Activated naive CD8-positive, alpha-beta T cell treated with anti-CD3 and anti-CD28 coated beads, Interleukin-2, amount 50 U/mL, for 24 hours (primary cell): ENCODE data around the gene BMI1.
A peak's percentile ranks its signal among the peaks of the same experiment; 100 is the strongest.
"Not testable (repeated sequence)": the region's sequence is repeated elsewhere in the genome, so short reads cannot be mapped to it uniquely, and the experiment has no call there.

Experiments
- ATAC-seq: fragments of 150-1000 bp; cut with Tn5 transposase; one replicate; pipeline ENCODE4 v1.10.0; 2021
- DNase-seq: peaks from one replicate; pipeline ENCODE4 v3.0.0; 2021
- H3K27ac Mint-ChIP-seq: one replicate; pipeline ENCODE4 v1.8.0; 2021; ENCODE audit warnings: mild to moderate bottlenecking, mixed read lengths
- H3K27me3 Mint-ChIP-seq: one replicate; pipeline ENCODE4 v1.8.0; 2021; ENCODE audit warnings: mixed read lengths
- H3K36me3 Mint-ChIP-seq: one replicate; pipeline ENCODE4 v1.8.0; 2021; ENCODE audit warnings: low read depth, mixed read lengths
- H3K4me1 Mint-ChIP-seq: one replicate; pipeline ENCODE4 v1.8.0; 2021; ENCODE audit warnings: mixed read lengths
- H3K4me3 Mint-ChIP-seq: one replicate; pipeline ENCODE4 v1.8.0; 2021; ENCODE audit warnings: mild to moderate bottlenecking, moderate library complexity, mixed read lengths
- H3K9me3 Mint-ChIP-seq: one replicate; pipeline ENCODE4 v1.8.0; 2021; ENCODE audit warnings: mixed read lengths

Gene BMI1

DNA sequence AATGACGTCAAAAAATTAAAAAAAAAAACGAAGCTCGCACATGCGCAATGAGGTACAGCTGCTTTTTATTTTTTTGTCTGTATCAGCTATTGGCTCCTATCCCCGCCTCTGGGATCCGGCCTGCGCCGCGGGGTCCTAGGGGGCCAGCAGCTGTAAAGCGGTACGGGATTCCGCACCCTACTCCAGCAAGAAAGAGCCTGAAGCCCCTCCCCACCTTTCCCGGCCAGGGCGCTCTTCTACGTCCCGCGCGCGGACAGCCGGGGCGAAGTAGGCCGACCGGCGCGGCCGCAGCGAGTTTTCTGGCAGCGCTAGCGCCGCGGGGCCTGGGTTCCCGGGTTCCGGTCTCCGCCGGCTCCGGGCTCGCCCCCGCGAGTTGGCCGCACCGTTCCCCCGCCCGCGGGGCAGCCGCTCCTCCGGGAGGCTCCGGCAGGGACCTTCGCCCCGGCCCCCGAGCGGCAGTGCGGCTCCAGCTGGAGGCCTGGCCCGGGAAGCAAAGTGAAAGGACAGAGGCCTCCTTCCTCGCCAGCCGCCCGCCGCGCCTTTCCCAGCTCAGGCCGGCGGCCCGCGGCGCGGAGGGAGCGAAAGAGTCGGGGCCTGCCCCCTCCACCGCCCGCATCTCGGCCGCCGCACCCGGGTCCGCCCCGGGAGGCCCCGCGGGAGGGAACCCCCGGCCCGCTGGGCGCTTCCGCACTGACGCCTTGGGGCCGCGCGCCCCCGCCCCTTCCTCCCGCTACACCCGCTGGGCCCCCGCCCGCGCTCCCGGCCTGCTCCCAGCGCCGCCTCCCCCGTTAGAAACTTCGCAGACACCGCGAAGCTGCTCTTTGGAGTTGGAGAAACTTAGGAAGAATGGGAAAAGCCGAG is 19.7 kb downstream of the BMI1 start:
- DNase-seq (peak; percentile 60), ATAC-seq (peak; percentile 62)
- peak overlapping the region; percentile 84 for H3K4me3 Mint-ChIP-seq
- peaks cover 10% of the 10 kb centered on the region for H3K36me3 Mint-ChIP-seq
- peak overlapping the region; percentile 94 for H3K27ac Mint-ChIP-seq
- H3K9me3 Mint-ChIP-seq: no peaks in the 10 kb centered on the region
- H3K4me1 Mint-ChIP-seq: peaks cover 45% of the 10 kb centered on the region
- H3K27me3 Mint-ChIP-seq: peaks cover 74% of the 10 kb centered on the region

DNA sequence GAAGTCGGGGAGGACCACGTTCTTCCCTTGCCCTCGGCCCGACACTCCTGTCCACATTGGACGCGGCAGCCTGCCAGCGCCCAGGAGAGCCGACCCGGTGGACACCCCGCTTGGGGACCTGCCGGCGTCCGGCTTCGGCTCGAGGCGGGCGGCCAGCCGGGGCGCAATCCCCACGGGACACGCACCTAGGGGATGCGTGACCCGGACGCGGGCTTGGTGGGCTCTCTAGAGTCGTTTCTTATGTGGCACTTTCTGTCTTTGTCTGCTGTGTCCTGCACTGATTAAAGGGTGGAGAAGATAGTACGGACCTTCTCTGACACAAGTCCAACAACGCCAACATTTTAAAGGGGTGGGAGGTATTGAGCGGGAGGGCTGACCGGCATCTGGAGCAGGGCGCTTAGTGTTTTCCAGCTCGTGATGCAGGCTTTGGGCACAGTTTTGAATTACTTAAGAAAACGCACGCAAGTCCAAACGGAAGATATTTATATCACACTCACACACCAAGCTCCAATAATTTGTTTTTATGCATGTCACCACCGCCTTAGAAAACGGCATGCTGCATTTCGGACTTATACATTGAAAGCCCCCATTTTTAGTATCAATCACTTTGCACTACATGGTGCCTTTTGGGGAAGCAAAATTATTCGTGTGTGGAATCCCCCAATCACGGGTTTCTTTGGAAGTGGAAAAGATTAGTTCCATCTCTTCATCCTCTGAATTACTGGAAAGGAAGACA is 20.5 kb downstream of the BMI1 start:
- peak; percentile 4 for ATAC-seq
- Mint-ChIP-seq H3K4me1 (peaks cover 49% of the 10 kb centered on the region), H3K27ac (no peak overlapping the region), H3K4me3 (peak overlapping the region; percentile 66), H3K36me3 (peaks cover 14% of the 10 kb centered on the region), H3K27me3 (peaks cover 78% of the 10 kb centered on the region), H3K9me3 (no peaks in the 10 kb centered on the region)
- DNase-seq: no peak

DNA sequence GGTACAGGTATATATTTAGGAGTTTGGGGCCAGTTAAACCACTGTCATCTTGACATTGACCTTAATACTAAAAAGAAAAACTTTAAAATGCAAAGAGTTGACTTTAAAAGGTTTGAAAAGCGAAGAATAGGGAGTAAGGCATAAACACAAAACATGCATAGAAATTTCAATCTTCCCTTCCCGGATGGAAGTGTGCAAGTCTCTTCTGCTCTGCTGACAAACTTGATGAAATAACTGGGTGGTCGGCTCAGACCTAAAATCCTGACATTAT is 21.0 kb downstream of the BMI1 start:
- no peak overlapping the region for H3K4me3 Mint-ChIP-seq
- H3K36me3 Mint-ChIP-seq: peaks cover 15% of the 10 kb centered on the region
- peaks cover 45% of the 10 kb centered on the region for H3K4me1 Mint-ChIP-seq
- no peaks in the 10 kb centered on the region for H3K9me3 Mint-ChIP-seq
- no peak for DNase-seq
- H3K27ac Mint-ChIP-seq: no peak overlapping the region
- peaks cover 77% of the 10 kb centered on the region for H3K27me3 Mint-ChIP-seq
- no peak for ATAC-seq

DNA sequence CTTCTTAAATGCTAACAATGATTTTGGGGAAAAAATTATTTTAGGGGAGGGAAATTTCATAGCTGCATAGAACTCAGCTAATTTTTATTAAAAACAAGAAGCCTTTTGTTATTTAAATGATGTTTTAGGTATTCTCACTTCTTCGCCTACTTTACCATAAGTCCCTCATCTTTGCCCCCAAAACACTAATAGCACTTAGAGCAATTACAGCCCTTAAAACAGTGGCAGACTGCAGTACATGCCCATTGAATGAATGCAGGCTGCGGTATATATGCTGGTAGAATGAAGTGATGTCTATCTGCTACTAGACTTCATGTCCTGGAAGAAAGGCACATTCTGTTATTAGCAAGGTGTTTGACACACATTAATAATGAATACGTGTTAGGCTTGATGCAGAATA is 21.5 kb downstream of the BMI1 start:
- peaks cover 76% of the 10 kb centered on the region for H3K27me3 Mint-ChIP-seq
- no peak overlapping the region for H3K4me3 Mint-ChIP-seq
- H3K36me3 Mint-ChIP-seq: peaks cover 15% of the 10 kb centered on the region
- H3K4me1 Mint-ChIP-seq: peaks cover 40% of the 10 kb centered on the region
- no peak for ATAC-seq
- no peak overlapping the region for H3K27ac Mint-ChIP-seq
- H3K9me3 Mint-ChIP-seq: no peaks in the 10 kb centered on the region
- DNase-seq: no peak

DNA sequence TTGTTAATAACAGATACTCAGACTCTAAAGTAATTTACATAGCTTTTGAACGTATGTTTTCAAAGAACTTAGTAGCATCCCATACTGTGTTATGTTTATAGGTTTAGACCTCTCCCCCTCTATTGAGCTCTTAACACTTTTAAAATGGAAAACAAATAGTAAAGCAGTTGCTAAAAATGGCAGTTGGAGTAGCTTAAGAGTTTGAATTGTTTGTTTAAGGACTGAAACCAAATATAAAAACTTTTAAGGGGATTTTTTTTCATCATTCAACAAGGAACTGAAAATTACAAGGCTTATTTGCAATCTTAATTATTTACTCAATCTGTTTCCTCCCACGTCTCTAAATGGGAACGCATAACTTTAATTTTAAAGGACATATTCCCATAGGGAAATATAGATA is 22.8 kb downstream of the BMI1 start:
- H3K27ac Mint-ChIP-seq: no peak overlapping the region
- peaks cover 71% of the 10 kb centered on the region for H3K27me3 Mint-ChIP-seq
- ATAC-seq: no peak
- peaks cover 33% of the 10 kb centered on the region for H3K4me1 Mint-ChIP-seq
- no peak overlapping the region for H3K4me3 Mint-ChIP-seq
- H3K36me3 Mint-ChIP-seq: peaks cover 15% of the 10 kb centered on the region
- H3K9me3 Mint-ChIP-seq: no peaks in the 10 kb centered on the region
- DNase-seq: no peak

DNA sequence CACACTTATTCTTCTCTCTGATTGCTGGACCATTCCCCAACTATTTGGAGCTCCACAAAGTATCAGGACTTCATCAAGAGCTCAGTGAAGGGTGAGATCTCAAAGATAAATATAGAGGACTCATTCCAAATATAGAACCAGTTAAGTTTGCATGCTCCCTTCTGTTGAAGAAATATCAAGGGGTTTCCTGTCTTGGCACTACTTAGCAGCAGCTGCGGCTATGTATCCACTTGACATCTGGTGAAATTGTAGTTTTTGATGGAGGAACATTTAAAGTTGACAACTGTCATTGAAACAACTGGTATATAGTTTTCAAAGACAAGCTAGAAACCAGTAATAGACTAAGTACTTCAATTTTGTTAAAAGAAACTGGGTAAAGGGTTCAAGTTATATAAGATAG is 23.4 kb downstream of the BMI1 start:
- DNase-seq (no peak), ATAC-seq (no peak)
- H3K4me1 Mint-ChIP-seq: peaks cover 29% of the 10 kb centered on the region
- H3K4me3 Mint-ChIP-seq: peak overlapping the region; percentile 5
- peaks cover 15% of the 10 kb centered on the region for H3K36me3 Mint-ChIP-seq
- H3K27me3 Mint-ChIP-seq: peaks cover 66% of the 10 kb centered on the region
- no peak overlapping the region for H3K27ac Mint-ChIP-seq
- no peaks in the 10 kb centered on the region for H3K9me3 Mint-ChIP-seq

DNA sequence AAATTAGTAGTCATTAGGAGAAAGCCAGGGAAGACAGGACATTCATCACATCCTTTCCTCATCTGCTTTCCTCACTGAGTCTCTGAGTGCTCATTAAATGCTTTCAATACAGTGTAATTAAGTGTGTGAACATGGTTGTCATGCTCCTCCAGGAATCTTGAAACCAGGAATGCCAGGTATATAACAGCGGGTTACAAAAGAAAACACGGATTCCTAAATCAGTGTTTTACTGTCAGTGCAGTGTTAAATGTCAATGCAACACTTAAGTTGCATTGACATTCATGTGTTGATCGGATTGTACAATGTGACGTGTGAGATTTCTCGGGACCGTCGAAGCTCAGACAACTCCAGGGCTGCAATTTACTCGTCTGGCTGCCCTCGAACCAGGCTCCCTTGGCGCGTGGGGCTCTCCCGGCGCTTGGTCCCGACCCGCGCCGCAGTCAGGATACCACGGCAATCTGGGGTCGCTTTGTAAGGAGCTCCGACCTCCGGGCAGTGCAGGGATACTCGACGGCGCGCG is 23.9 kb downstream of the BMI1 start:
- H3K9me3 Mint-ChIP-seq: no peaks in the 10 kb centered on the region
- no peak for ATAC-seq
- peak overlapping the region; percentile 5 for H3K4me3 Mint-ChIP-seq
- peaks cover 23% of the 10 kb centered on the region for H3K4me1 Mint-ChIP-seq
- H3K27me3 Mint-ChIP-seq: peaks cover 67% of the 10 kb centered on the region
- no peak overlapping the region for H3K27ac Mint-ChIP-seq
- no peak for DNase-seq
- peaks cover 15% of the 10 kb centered on the region for H3K36me3 Mint-ChIP-seq

DNA sequence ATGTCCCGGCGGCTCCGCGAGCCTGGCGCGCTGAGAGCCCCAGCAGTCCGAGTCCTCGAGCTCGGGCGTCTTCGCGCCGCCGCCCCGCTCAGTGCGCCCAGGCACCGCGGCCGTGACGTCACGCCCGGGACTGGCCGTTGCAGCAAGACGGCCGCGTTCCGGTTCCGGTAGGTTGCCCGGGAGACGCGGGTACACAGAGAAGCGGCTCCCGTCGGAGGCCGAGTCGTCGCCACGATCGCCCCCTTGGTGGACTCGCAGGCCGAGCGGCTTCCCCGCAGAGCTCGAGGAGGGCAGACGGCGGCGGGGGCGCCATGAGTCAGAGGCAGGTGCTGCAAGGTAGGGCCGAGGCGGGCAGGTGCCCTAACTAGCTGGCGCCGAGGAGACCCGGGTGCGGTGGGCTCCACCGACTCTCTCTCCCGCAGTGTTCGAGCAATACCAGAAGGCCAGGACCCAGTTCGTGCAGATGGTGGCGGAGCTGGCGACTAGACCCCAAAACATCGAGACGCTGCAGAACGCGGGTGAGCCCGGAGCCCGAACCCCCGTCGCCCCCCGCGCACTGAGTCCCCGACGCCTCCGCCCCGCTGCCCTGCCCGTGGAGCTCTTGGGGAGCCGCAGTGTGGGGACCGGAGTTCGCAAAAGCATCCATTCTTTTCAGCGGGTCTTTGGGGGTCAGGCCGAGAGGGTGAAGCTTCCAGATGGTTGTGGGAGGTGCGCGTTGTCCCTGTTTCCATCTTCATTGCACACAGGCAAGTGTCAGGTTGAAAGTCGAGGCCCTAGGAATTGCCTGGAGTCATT is 24.6 kb downstream of the BMI1 start, which contains the start of gene SPAG6:
SPAG6 (plus strand) TSS at position 196 of the 795 bp plus-strand sequence; CDS start at position 312, 116 bp downstream.
- H3K27me3 Mint-ChIP-seq: peaks cover 65% of the 10 kb centered on the region
- DNase-seq (peak; percentile 60), ATAC-seq (no peak)
- H3K27ac Mint-ChIP-seq: no peak within 1 kb of the TSS
- H3K36me3 Mint-ChIP-seq: peaks cover 13% of the 10 kb centered on the region
- H3K9me3 Mint-ChIP-seq: no peaks in the 10 kb centered on the region
- H3K4me1 Mint-ChIP-seq: peaks cover 18% of the 10 kb centered on the region
- H3K4me3 Mint-ChIP-seq: peak within 1 kb of the TSS; percentile 57

DNA sequence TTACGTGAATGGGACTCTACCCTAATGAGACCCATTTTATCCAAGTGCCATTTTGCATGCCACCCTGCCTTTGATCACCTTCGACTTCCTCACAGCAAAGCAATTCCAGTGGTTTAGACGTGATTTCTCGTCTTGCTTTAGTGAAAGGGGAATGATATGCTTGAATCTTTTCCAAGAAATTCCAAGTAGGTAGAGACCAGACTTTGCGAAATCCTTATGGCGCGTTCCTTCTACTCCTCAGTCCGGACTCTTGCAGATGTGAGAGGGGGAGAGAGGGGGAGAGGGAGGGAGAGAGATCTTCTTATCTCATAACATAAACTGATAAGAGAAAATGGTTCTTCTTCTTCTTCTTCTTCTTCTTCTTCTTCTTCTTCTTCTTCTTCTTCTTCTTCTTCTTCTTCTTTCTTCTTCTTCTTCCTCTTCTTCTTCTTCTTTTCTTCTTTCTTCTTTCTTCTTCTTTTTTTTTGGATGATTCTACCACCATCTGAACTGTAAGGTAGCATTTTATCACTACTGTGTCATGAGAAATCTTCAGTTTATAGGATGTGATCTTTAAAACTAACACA is 25.3 kb downstream of the BMI1 start:
- peak overlapping the region; percentile 57 for H3K4me3 Mint-ChIP-seq

DNA sequence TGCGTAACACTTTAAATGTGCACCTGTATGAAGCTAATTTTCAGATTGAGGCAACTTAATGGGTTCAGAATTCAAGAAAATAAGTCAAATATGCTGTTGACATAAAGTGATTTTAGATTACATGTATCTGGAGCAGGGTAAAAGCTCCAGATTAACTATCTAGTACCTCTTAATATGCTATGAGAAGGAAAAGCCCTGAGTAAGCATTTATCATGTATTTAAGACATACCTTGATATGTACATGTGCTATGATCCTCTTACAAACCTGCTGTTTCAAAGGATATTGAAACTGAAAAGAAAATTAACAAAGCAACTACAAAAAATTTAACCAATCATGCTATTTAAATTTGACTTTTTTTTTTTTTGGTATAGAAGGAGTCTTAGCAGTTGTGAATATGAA is 28.9 kb downstream of the BMI1 start:
- ATAC-seq: no peak
- Mint-ChIP-seq H3K36me3 (peaks cover 8% of the 10 kb centered on the region), H3K27me3 (peaks cover 40% of the 10 kb centered on the region), H3K9me3 (no peaks in the 10 kb centered on the region), H3K4me1 (peaks cover 7% of the 10 kb centered on the region), H3K27ac (no peak overlapping the region), H3K4me3 (no peak overlapping the region)
- no peak for DNase-seq

More for the DNA sequence above, 25.3 kb downstream of the BMI1 start:
- Mint-ChIP-seq H3K27me3 (peaks cover 65% of the 10 kb centered on the region), H3K9me3 (no peaks in the 10 kb centered on the region), H3K27ac (no peak overlapping the region), H3K4me1 (peaks cover 18% of the 10 kb centered on the region), H3K36me3 (peaks cover 13% of the 10 kb centered on the region)
- DNase-seq: no peak
- ATAC-seq: no peak

DNA sequence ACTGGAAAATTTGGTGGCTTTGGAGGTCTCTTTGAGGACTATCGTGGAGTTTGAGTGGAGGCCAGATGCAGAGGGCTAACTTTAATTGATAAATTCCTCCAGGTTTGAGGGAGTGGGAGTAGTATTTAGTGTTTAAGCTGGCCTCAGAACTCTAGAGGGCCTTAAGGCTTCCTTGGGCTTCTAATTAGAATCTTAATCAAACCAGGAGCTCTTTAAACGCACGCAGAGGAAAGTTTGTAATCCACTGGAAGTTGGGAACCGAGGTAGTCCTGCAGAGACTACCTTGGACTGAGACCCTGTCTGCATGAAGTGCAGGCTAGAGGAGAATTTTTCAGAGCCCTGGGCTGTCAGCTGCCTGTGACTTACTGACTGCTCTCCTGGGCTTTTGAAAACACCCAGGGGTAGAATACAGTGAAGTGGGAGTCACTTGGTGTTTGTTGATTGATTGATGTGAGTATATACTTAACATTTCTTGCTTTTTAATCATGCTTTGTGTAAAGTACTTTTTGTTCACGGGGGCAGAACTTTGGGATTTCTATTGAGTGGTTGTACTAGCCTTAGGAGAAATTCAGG is 30.3 kb downstream of the BMI1 start:
- peaks cover 2% of the 10 kb centered on the region for H3K36me3 Mint-ChIP-seq
- H3K27me3 Mint-ChIP-seq: peaks cover 33% of the 10 kb centered on the region
- ATAC-seq (no peak), DNase-seq (no peak)
- no peaks in the 10 kb centered on the region for H3K4me1 Mint-ChIP-seq
- no peak overlapping the region for H3K27ac Mint-ChIP-seq
- H3K9me3 Mint-ChIP-seq: no peaks in the 10 kb centered on the region
- no peak overlapping the region for H3K4me3 Mint-ChIP-seq

DNA sequence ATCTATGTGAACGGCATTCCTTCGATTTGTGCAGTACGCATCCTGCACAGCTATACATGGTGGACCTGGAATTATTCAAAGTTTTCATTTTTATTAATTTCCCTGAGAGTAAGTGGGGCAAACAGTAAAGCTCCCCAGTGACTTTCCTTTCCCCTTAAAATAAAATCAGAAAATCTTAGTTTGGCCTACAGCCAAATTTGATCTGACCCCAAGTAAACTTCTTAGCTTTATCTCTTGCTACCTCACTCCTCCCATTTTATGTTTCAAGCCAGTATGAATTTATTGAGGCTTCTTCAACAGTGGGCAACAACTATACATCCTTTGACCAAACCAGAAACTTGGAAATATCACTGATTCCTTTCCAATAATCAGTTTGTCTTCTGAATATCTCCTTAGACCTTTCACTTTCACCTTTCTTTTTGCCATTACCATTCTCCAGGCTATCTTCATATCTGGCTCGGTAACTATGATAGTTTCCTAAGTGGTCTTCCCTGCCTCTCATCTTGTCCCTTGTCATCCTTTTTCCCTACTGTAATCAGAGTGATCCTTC is 35.5 kb downstream of the BMI1 start:
- Mint-ChIP-seq H3K36me3 (no peaks in the 10 kb centered on the region), H3K4me1 (no peaks in the 10 kb centered on the region), H3K4me3 (no peak overlapping the region), H3K27me3 (peaks cover 9% of the 10 kb centered on the region), H3K27ac (no peak overlapping the region), H3K9me3 (no peaks in the 10 kb centered on the region)
- ATAC-seq (no peak), DNase-seq (no peak)

DNA sequence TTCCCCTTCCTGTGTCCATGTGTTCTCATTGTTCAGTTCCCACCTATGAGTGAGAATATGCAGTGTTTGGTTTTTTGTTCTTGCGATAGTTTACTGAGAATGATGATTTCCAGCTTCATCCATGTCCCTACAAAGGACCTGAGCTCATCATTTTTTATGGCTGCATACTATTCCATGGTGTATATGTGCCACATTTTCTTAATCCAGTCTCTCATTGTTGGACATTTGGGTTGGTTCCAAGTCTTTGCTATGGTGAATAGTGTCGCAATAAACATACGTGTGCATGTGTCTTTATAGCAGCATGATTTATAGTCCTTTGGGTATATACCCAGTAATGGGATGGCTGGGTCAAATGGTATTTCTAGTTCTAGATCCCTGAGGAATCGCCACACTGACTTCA is 36.9 kb downstream of the BMI1 start:
- H3K4me1 Mint-ChIP-seq, DNase-seq, ATAC-seq, H3K36me3 Mint-ChIP-seq, H3K27me3 Mint-ChIP-seq, H3K4me3 Mint-ChIP-seq, H3K27ac Mint-ChIP-seq, H3K9me3 Mint-ChIP-seq: not testable (repeated sequence)

DNA sequence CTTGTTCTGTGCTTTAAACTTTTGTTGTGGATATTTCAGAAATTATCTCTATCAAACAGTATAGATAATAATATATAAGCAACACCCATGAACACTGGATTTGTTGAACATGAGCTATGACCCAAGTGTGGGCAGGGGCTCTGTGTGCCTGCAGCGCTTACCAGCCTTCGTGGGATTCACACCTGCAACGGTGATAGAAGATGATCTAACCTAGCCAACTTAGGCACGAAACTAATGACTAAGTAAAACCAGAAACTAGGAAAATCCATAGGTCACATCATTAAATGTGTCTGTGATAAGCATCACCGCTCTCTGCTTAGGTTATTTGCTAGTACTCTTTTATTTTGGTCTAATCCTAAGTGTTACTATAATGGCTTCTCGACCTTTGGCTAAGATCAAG is 42.4 kb downstream of the BMI1 start:
- no peaks in the 10 kb centered on the region for H3K27me3 Mint-ChIP-seq
- ATAC-seq: peak; percentile 79

More for the DNA sequence above, 42.4 kb downstream of the BMI1 start:
- H3K9me3 Mint-ChIP-seq: no peaks in the 10 kb centered on the region
- peak; percentile 27 for DNase-seq
- peaks cover 41% of the 10 kb centered on the region for H3K4me1 Mint-ChIP-seq
- H3K36me3 Mint-ChIP-seq: no peaks in the 10 kb centered on the region
- no peak overlapping the region for H3K4me3 Mint-ChIP-seq
- no peak overlapping the region for H3K27ac Mint-ChIP-seq
